GM19035 (cell line): ENCODE measurements around the gene ENPP3.

Source experiments
- ATAC-seq: cut with Tn5 transposase; IDR thresholded peaks from one replicate; pipeline ENCODE4 v1.9.1; 2021; ENCODE audit not compliant: unreplicated experiment

ENPP3 gene

DNA sequence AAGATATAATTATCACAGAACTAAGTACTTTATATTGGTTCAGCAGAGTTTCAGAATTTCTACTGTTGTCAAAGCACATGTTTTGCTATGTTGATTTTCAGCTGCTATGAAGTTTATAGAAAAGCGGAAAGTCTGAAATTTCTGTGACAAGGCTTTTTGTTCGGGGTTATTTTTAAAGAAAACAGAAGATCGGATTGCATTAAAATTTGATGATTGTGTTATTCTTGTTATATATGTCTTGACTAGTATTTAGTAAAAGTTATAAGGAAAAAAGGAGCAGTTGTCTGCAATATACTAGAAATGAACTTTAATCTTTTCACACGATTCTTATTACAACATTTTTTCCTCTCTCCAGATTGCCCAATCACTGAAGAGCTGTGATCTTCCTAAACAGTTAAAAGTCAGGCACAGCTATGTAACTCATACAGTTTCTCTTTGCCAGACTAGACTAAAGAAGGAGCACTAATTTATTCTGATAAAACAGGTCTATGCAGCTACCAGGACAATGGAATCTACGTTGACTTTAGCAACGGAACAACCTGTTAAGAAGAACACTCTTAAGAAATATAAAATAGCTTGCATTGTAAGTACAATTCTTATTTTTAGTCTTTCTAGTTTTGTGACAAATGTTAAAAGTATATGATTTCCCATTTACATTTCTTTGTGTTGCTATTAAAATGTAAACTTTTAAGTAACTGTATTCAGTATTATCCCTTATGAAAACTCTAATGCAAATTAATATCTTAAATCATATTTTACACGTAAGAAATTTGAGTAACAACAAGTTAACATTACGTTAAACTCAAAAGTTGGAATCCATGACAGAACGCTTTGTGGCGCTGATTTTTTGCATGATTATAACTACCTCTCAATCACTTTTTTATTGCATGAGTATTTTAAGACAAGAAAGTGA is at the start of gene ENPP3:
TSS of gene ENPP3 (plus strand) at position 423 of the 913 bp plus-strand sequence. CDS start at position 506, 83 bp downstream.
- no peak for ATAC-seq

DNA sequence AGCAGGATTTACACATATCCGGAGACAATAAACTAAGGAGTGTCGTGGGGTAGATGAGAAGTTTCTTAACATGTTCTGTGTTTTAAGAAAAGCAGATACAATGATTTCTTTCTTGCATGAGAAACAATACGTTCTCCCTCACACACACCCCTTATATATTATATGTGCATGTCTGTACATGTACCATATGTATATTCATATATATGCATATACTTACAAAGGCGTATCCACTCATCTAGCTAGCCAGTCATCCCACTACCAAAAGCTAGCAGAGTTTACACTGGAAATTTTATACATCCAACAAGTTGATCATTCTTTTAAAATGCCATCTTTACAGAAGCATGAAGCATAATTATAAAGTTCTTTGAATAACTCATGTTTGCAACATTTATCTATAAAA is 49.2 kb upstream of the ENPP3 start:
- ATAC-seq, result no peak

DNA sequence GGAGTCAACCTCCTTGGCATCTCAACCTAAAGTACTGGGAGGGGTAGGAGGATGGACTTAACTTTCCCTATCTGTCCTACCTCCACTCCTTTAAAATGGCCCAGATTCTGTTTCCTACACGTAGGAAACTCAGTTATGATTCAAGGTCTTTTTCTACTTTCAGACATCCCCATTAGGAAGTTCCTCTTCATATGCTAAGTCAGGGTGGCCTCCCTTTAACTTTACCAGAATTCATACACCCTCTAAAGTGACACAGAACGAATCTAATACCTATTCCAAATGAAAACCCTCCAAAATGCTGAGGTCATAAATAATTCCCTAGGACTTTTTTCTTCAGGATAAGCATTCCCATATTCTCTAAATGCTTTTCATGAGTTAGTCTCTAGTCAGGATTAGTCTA is 48.5 kb upstream of the ENPP3 start:
- ATAC-seq, result no peak

DNA sequence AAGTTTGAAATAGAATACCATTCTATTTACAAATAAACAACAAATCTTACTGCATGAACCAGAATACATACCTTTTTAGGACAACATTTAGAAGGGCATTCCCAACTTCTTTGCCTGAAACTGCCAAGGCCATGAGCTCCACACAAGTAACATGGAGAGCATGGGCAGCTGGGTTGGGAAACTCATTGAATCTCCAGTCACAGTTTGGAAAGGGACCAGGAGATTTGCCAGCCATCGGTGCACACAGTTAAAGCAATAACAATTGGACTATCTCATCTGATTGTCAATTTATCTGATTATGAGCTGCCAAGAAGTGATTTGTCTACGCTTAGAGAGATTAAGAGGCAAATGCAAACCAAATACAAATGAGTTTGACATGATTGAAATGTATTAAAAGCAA is 44.2 kb upstream of the ENPP3 start:
- no peak for ATAC-seq

DNA sequence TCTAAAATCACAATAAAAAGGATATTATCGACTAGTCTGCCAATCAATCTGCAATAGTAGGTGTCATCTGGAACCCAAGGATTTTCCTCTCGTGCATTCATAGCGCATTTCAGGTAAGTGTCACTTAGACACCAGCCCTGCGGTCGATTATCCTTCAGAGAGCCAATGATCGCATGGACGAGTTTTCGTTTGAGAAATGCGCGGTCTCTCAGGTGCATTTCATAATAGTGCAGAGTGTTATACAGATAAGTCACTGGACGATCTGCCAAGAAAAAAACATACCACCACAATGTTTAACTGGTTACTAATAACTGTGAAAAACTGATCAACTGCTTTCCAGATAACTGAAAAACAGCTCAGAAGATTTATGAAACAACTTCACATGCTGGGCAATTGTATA is 43.0 kb upstream of the ENPP3 start:
- ATAC-seq, result no peak

DNA sequence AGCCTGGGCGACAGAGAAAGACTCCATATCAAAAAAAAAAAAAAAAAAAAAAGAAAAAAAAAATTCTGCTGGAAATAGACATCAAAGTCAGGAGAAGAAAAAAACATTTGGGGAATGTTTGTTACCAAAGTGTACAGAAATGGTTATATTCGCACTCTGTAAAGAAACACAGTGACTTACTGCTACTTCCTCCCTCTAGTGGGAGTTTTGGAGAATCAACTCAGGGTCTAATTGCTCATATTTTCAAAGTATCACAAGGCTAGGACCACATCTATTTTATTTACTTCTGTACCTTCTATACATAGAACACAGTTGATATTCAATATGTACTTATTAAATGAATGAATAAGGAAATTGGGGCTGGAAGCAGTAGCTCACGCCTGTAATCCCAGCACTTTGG is 39.7 kb upstream of the ENPP3 start:
- no peak for ATAC-seq

DNA sequence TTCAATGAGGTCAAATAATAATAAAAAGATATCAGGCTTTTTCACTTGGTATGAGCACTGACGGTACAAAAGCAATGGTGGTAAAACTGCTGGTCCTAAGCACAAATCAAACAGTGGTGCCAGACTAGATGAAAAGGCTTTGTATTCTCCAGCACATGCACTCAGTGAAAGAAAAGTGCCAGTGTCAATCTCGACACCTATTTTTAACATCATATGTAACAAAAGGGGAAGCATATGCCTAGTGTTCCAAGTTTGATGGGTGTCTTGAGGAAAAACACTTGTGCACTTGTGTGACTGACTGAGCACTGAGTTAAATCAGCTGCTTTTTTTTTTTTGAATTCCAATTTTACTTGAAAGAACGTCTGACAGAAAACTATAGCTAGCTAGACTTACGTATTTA is 36.4 kb upstream of the ENPP3 start:
- no peak for ATAC-seq

DNA sequence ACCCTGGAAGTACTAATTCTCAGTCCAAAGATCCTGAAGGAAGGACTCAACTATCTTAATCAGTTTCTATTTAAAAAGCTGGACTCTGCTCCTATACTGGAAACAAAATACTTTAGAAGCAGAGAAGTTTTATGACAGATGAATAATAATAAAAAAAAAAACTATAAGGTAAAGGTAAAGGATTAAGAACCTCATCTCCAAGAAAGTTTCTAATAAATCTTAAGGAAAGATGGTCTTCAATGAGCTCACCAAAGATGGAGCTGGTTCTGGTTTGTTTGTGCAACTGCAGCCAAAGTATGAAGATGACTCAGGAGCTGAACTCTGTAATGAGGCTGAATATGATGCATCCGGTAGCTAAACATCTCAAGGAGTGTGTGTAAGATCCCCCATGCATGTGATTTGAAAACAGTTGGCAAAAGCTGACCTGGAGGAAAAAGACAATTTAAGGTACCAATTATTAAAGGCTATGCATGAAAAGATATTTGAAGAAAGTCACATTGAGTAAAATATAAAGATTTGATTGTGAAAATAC is 34.3 kb upstream of the ENPP3 start:
- no peak for ATAC-seq

DNA sequence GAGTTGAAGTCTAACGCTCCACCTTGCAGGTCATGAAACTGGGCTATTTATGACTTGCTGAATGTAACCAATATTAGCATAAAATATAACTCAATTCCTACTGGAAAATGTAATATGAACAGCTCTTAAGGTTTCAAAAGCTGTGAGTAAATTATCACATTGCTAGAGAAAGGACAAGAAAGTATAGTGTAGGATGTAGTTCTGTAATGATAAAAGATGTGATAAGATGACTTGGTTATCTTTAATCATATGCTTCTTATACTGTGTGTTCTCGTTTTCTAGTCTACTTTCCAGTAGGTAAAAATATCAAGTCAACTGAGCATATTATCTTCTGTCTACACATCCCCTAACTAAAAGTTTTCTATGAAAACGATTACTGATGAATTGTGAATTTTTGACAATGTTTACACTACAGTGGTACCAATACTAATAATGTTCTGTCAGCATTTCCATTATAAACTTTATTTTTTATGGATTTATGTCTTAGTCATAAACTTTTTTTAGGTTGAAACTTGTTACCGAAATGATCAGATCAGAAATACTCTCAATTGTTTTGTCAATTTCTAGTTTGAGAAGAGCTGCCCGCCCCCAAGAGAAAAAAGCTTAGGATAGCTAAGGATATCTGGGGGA is 23.7 kb upstream of the ENPP3 start:
- no peak for ATAC-seq

DNA sequence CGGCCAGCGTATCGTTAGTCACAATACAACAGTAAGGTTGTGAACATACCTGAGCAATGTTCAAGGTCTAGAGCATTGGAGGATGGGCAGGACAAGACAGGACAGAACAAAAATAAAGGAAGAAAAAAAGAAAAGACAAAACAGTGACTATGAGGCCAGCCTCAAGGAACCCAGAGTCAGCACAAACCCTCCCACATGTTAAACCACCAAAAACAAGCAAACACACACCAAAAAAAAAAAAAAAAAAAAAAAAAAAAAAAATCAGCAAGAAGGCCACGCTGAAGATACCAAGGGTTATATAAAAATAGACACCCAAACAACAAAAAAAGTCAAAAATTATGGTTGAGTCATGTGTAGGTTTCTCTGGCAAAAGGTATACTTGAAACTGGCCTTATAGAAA is 21.8 kb upstream of the ENPP3 start:
- no peak for ATAC-seq

DNA sequence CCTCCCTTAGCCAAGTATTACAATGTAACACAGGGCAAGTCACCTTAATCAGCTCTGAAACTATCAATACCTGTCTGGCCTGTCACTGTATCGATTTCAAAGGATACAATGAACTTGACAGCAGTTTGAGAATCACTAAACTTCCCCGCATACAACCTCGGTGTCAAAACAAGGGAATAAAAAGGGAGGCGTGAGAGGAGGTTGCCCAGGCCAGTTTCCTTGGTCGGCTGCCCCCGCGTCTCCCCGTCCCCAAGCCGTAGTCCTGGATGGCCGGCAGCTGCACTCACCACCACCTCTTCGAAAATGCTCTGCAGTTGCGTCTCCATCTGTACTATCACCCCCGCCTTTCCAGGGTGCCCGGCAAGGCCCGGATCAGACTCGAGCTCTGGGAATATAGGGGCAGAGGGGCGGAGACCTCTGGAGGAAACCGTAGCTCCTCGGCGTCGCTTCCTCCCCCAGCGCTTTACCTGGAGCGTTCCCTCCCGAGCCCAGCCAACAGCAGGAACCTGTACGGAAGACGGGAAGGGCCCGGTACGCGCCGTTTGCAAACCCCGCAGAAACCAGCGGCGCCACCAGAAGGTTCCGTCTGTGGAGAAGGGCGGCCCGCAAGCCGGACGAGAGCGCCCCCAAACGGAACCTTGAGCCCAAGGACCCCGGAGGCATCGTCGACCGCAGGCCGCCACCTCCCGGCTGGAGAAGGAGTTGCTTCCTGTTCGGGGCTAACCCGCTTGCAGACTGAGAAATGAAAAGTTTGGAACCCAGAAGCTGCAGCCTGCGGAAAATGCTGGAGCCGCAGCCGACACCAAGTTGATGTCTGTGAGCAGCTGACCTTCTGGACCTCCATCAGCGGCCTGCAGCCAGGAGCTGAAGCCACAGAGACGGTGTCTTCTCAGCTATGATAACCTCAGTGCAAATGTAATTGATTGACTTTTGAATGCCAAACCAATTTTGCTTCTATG is 9.1 kb upstream of the ENPP3 start, which contains the start of gene MED23:
TSS of gene MED23 (minus strand) at position 519 of the 959 bp plus-strand sequence. CDS start at position 326, 193 bp downstream.
- ATAC-seq, result peak; percentile 96

DNA sequence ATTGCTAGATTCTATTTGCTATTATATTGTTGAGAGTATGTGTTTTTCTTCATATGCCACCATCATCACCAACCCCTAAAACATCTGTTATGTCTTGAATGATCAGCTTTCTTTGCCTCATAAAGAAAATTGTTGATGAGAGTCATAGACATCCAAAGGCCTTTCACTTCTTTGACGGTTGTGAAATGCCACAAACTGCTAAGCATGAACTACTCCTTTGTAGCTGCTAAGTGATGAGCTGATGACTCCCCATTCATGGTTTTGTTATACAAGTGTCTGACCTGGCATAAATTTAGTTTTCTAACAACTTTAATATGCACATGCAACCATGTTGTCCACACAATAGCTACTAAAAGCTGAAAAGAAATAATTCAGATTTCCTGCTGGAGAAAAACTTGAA is 8.4 kb upstream of the ENPP3 start:
- no peak for ATAC-seq

DNA sequence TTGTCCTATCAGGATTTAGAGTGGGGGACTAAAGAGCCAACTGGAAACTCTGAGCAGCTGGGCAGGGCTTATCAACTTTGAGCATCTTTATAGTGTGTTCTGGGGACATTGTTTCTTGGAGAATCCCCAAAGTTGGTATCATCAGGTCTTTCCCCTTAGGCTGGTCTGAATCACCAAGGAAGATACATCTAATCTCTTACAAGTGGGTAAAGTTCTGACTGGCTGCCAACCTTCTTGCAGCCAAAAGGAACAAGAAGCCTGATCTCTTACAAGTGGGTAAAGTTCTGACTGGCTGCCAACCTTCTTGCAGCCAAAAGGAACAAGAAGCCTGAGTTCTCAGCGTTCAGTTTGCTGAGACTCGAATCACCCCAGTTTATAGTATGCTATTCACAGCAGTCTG is 7.5 kb upstream of the ENPP3 start:
- no peak for ATAC-seq

DNA sequence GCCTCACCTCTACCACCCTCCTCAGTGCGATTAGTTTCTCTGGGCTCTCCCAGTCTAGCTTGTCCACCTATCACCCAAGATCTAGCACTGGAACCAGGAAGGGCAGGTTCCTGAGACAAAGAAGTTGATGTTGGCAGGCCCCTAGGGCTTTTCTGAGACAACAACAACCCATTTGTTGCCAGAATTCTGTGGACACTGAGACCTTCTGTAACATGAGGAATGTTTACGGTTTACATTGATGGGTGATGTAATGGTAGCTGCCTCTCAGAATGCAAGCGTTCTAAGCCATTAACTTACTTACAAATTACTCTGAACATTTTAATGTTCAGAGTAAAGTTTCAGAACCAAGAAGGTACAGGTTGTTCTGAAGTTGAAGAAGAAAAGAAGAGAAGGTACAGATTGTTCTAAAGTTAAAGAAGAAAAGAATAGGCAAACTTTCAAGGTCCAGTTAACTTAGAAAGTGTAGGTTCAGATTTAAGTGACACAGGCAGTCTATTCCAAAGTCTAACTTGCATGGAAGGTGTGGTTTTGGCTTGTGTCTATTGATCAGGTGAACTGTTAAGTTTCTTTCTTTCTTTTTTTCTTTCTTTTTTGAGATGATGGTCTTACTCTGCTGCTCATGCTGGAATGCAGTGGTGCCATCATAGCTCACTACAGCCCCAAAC is 5.3 kb upstream of the ENPP3 start:
- no peak for ATAC-seq

DNA sequence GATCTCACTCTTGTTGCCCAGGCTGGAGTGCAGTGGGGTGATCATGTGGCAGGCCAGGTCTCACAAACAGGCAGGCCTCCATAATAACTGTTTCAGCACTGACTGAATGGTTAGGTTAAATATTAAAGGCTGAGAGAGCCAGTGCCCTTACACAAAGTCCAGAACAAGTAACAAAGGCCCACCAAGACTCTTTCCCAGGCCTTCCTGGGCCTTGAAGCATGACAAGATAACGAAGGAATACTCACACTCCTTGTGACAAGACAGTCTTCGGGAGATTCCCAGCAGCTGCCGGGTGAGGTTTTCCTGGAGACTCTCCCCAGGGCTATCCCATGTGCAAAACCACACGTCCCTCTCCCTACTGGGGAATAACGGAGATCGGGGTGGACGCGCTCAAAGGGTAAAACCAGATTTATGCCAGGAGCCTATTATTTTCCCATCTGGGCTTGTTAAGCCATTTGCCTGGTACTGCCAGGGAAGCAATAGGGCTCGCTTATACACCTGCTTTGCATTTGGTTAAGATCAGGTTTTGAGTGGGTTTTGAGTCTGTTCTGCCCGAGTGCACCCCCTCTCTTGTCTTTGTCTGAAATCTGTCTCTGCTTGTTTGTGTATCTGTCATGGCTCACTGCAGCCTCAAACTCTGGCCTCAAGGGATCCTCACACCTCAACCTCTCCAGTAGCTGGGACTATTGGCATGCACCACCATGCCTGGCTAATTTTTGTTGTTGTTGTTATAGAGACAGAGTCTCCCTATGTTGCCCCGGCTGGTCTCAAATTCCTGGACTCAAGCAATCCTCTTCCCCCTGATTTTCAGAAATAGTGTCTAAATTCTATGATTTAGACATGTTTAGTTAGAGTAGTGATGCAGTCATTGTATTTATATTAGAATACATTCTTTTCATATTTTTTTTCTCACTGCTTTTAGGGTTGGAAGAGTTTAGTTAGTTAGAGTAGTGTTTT is 1.4 kb upstream of the ENPP3 start:
- ATAC-seq, result peak; percentile 73

DNA sequence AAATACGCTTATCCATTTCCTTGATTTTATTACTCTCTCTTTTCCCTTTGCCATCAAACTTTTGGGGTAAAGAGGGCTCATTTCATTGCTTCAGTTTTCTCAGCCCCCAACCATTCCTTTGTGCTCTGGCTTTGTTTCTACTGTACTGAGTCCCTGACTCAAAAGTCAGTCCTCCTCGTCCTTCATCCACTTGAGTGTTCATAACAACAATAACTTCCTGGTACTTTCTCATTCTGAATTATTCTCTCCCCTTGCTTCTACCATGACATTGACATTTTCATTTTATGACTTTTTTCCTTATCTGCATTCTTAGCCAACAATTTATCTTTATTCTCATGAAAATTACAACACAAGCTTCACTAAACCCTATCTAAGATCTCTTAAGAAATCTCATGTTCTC is 911 bp downstream of the ENPP3 start:
- ATAC-seq, result no peak

DNA sequence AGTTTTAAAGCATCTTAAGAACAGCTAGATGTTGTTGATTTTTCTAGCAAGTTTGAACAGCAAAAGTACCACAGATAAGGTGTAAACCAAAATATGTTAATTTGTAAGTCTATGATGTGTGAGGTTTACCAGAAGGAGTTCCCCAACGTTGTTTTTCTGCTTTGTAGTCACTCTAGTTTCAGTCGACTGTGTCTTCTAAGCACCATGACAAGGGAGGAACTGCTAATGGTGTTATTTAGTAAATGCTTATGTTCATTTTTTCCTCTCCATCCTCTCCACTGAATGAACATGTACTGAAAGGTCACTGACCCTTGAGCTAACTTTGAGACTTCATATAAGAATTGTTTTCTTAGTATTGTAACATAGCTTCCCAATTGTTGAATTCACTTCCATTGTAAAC is 3.0 kb downstream of the ENPP3 start:
- peak; percentile 76 for ATAC-seq

DNA sequence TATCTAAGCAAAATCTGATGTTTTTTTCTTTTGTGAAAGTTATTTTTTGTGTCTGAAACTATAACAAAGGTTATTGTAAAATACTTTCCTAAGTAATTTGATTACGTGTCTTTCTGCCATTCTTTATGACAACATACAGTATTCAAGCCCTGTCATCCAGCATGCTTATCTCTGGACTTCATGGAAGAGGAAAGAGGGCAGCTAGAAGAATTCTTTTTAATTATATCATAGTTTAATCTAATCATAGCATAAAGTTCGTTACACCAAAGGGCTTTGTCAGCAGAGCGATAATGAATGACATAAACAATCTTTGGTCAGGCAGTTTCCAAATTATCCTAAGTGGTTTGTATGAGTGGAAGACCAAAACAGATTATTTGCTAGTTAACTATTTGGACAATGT is 3.5 kb downstream of the ENPP3 start:
- no peak for ATAC-seq

DNA sequence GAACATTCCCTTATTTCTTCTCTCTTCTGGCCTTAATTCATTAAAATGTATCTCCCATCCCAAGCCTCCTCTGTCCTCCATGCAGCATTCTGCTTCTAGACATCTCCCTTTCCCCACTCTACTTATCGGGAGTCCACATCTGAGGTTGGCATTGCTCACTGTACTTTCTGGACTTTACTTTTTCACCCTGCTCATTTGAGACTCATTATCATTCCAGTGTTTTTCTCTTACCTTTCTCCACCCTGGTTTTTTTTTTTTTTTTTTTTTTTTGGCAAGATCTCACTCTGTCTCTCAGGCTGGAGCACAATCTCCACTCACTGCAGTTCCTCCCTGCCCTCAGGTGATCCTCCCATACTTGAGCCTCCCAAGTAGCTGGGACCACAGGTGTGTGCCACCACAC is 4.5 kb downstream of the ENPP3 start:
- ATAC-seq, result no peak
